HG03108 (cell line): ENCODE data around the gene CRIP3.

Experiments used
- ATAC-seq: cut with Tn5 transposase; IDR thresholded peaks from one replicate; pipeline ENCODE4 v1.9.1; 2021; ENCODE audit warnings: moderate library complexity; ENCODE audit not compliant: unreplicated experiment

CRIP3 gene

DNA sequence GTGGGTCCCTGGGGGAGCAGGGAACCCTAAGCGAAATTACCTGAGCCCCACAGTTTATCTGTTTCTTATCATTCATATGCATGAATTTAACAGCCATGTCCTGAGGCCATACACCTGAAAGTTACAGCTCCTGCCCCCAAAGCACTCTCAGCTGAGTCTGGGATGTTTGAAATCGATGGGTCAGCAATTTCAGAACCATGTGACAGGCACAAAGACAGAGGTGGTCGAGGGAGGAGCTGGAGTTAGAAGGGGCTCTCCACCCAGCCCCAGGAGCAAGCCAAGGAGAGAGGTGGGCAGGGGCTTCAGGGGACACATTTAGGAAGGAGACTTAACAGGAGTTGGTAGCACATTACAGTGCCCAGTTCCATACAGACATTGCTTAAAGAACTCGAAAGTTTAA, 50.4 kb downstream of the CRIP3 start:
- no peak for ATAC-seq

DNA sequence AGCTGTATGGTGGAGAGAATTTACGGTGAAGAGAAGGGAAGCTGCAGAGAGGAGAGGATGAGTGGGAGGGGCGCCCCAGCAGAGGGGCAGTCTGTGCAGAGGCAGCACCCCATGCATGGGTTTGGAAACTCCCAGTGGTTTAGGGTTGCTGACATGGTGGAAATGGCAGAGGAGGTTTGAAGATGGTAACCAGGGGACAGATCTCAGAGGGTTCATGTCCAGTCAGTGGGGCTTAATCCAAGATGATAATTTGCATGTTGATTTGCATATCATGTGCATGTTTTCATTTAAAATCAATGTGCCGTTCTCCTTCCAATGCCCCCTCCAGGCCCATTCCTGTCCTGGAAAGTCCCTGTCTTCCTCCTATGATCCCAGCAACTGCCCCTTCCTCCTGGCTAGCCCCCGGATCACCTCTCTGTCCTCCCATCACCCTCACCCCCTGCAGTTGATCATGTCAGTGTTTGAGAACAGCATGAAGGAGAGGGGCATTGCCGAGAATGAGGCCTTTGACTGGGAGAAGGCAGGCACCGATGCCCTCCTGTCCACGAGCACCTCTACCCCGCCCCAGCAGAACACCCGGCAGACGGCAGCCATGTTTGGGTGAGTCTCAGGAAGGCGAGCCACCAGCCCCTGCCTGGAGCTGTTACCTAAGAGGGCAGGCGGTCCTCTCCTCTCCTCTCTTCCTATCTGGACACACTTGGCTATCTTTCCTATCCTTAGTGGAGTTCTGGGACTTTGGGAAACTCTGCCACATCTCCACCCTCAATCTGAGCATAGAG, 51.1 kb downstream of the CRIP3 start:
- no peak for ATAC-seq

DNA sequence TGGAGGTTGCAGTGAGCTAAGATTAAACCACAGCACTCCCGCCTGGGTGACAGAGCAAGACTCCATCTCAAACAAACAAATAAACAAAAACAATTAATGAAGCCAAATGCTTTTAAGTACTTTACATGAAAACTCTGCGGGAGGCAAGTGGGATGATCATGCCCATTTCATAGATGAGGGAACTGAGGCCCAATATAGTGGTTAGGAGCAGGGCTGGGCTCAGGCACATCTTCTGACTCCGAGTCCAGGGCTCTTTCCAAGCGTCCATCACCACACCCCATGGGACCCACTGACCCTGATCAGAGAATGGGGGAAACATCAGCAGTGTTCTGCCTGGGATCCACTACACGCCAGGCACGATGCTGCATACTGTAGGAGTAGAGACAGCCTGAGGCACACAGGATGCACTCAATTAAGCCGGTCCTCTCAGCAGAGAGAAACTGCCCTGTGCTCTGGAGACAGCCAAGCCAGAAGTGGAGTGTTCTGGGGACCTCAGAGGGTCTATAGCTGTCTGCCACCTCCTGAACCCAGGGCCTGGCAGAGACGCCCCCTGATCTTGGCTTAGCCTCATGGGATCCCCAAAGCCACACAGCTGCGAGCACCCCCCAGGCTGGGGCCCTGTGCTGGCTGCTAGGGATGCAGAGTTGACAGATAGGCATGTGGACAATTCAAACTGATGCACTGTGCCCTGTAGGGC, 51.8 kb downstream of the CRIP3 start:
- no peak for ATAC-seq
